KMS-11 (cell line): ENCODE results near the gene ADRB1.

Experiments
- H2AFZ ChIP-seq: fragments of 200-600 bp; sonication (generic); 2 replicates; pipeline ENCODE4 v1.6.1; 2016; ENCODE audit warnings: antibody characterized with exemption, mixed run types, low read depth
- H3K27ac ChIP-seq: fragments of 200-600 bp; sonication (generic); 2 replicates; pipeline ENCODE4 v1.6.1; 2016; ENCODE audit warnings: mild to moderate bottlenecking, mixed run types
- H3K27me3 ChIP-seq: fragments of 200-600 bp; sonication (generic); 2 replicates; pipeline ENCODE4 v1.6.1; 2017; ENCODE audit warnings: mild to moderate bottlenecking, low read depth, mixed run types, moderate library complexity; ENCODE audit not compliant: insufficient read depth
- H3K36me3 ChIP-seq: fragments of 200-600 bp; sonication (generic); 2 replicates; pipeline ENCODE4 v1.6.1; 2017; ENCODE audit warnings: mild to moderate bottlenecking, mixed run types; ENCODE audit not compliant: insufficient read depth
- H3K4me1 ChIP-seq: fragments of 200-600 bp; sonication (generic); 2 replicates; pipeline ENCODE4 v1.6.1; 2016; ENCODE audit warnings: mild to moderate bottlenecking, low read depth, mixed run types; ENCODE audit not compliant: poor library complexity, severe bottlenecking
- H3K4me2 ChIP-seq: fragments of 200-600 bp; sonication (generic); 2 replicates; pipeline ENCODE4 v1.7.0; 2016; ENCODE audit warnings: mild to moderate bottlenecking, mixed run types
- H3K4me3 ChIP-seq: fragments of 200-600 bp; sonication (generic); IDR thresholded peaks from 2 replicates; pipeline ENCODE4 v1.6.1; 2017; ENCODE audit warnings: low read depth, low read length, mixed read lengths; ENCODE audit not compliant: insufficient read depth
- H3K79me2 ChIP-seq: fragments of 200-600 bp; sonication (generic); 2 replicates; pipeline ENCODE4 v1.6.1; 2016; ENCODE audit warnings: low read depth, mixed run types; ENCODE audit not compliant: insufficient read depth
- H3K9ac ChIP-seq: fragments of 200-600 bp; sonication (generic); 2 replicates; pipeline ENCODE4 v1.6.1; 2016; ENCODE audit warnings: mild to moderate bottlenecking, mixed run types
- H4K20me1 ChIP-seq: fragments of 200-600 bp; sonication (generic); 2 replicates; pipeline ENCODE4 v1.6.1; 2016; ENCODE audit warnings: mild to moderate bottlenecking, mixed run types; ENCODE audit not compliant: insufficient read depth
- TF ChIP-seq, protein P1 (sequence below): fragments of 200-600 bp; sonication (generic); conservative IDR thresholded peaks from 2 replicates; pipeline ENCODE4 v1.6.1; 2017; ENCODE audit warnings: low read depth, mild to moderate bottlenecking, antibody characterized with exemption, low read length, moderate library complexity, mixed read lengths

ADRB1 gene

GRCh38 chr10:114045136-114046086 is 1.7 kb downstream of the ADRB1 start:
- Histone ChIP-seq H4K20me1 (no peaks in the 10 kb centered on the region), H3K27ac (no peak overlapping the region), H3K4me3 (no peak overlapping the region), H3K36me3 (no peaks in the 10 kb centered on the region), H2AFZ (no peak overlapping the region), H3K27me3 (no peaks in the 10 kb centered on the region), H3K4me2 (no peak overlapping the region), H3K79me2 (no peaks in the 10 kb centered on the region), H3K9ac (no peak overlapping the region), H3K4me1 (no peaks in the 10 kb centered on the region)
- TF ChIP-seq, protein P1, sequence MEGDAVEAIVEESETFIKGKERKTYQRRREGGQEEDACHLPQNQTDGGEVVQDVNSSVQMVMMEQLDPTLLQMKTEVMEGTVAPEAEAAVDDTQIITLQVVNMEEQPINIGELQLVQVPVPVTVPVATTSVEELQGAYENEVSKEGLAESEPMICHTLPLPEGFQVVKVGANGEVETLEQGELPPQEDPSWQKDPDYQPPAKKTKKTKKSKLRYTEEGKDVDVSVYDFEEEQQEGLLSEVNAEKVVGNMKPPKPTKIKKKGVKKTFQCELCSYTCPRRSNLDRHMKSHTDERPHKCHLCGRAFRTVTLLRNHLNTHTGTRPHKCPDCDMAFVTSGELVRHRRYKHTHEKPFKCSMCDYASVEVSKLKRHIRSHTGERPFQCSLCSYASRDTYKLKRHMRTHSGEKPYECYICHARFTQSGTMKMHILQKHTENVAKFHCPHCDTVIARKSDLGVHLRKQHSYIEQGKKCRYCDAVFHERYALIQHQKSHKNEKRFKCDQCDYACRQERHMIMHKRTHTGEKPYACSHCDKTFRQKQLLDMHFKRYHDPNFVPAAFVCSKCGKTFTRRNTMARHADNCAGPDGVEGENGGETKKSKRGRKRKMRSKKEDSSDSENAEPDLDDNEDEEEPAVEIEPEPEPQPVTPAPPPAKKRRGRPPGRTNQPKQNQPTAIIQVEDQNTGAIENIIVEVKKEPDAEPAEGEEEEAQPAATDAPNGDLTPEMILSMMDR: no peak

DNA sequence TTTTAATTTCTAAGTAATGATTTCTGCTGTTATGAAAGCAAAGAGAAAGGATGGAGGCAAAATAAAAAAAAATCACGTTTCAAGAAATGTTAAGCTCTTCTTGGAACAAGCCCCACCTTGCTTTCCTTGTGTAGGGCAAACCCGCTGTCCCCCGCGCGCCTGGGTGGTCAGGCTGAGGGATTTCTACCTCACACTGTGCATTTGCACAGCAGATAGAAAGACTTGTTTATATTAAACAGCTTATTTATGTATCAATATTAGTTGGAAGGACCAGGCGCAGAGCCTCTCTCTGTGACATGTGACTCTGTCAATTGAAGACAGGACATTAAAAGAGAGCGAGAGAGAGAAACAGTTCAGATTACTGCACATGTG is 2.4 kb downstream of the ADRB1 start:
- Histone ChIP-seq H3K4me3 (no peak overlapping the region), H3K27me3 (no peaks in the 10 kb centered on the region), H3K27ac (no peak overlapping the region), H4K20me1 (no peaks in the 10 kb centered on the region), H3K4me2 (no peak overlapping the region), H3K9ac (no peak overlapping the region), H3K36me3 (no peaks in the 10 kb centered on the region), H3K4me1 (no peaks in the 10 kb centered on the region), H2AFZ (no peak overlapping the region), H3K79me2 (no peaks in the 10 kb centered on the region)
- TF ChIP-seq, protein P1: no peak

- Histone ChIP-seq H3K4me3 (no peak overlapping the region), H3K27ac (no peak overlapping the region), H3K4me1 (no peaks in the 10 kb centered on the region), H2AFZ (no peak overlapping the region), H3K9ac (no peak overlapping the region), H3K4me2 (no peak overlapping the region), H4K20me1 (no peaks in the 10 kb centered on the region), H3K36me3 (no peaks in the 10 kb centered on the region), H3K27me3 (no peaks in the 10 kb centered on the region), H3K79me2 (no peaks in the 10 kb centered on the region)
- TF ChIP-seq, protein P1: no peak
These were observed 4.8 kb downstream of the ADRB1 start for GRCh38 chr10:114048472-114048871.

DNA sequence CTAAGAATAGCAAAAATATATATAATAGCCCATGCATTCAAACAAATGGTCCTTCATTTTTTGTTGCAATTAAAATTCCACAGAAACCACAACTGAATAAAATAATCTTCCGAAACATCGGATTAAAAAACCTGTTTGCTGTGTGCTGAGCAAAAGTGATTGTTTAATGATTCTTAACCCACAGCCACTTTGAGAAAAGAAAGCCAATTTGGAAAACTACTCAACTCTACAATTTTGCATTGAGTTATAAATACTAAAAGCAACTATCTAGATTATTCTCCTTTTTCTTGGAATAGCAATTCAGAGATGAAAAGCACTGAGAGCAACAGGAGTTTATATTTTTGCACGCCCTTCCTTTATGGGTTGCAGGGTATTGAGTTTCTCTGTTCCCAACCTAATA is 8.0 kb downstream of the ADRB1 start:
- Histone ChIP-seq H3K4me1 (no peaks in the 10 kb centered on the region), H3K4me2 (no peak overlapping the region), H3K79me2 (no peaks in the 10 kb centered on the region), H3K27me3 (no peaks in the 10 kb centered on the region), H3K9ac (no peak overlapping the region), H3K27ac (no peak overlapping the region), H3K4me3 (no peak overlapping the region), H2AFZ (no peak overlapping the region), H3K36me3 (no peaks in the 10 kb centered on the region), H4K20me1 (no peaks in the 10 kb centered on the region)
- TF ChIP-seq, protein P1: no peak
